Small intestine (tissue), 7 donors: ENCODE measurements around the gene AKT3. TPM values are rescaled to one million over a fixed set of nuclear protein-coding genes. Genes with fewer than 3 reads are reported as not detected.

Experiments
- DNase-seq, 2 donors: peaks; one replicate each; pipeline versions ENCODE4 v3.0.0 to v3.0.0-alpha.2; 2013
- FAIRE-seq: peaks from 2 replicates; lab custom pipeline; 2012; peaks lifted over from hg19 to GRCh38; lab: Jason Lieb, UNC
- H3K27ac ChIP-seq, 3 donors: one replicate each; pipeline ENCODE4 v1.5.1; 2013; ENCODE audit warnings: low read length in 2 of 3, mild to moderate bottlenecking in 2 of 3, control low read depth in 1 of 3, inconsistent platforms in 1 of 3, low read depth in 1 of 3, moderate library complexity in 1 of 3
- H3K27me3 ChIP-seq, 3 donors: one replicate each; pipeline ENCODE4 v1.6.1; 2013; ENCODE audit warnings: low read length in 3 of 3, inconsistent platforms in 1 of 3; ENCODE audit not compliant: control insufficient read depth in 3 of 3, insufficient read depth in 3 of 3
- H3K36me3 ChIP-seq, 3 donors: one replicate each; pipeline ENCODE4 v1.6.1; 2013; ENCODE audit warnings: low read length in 3 of 3, inconsistent platforms in 1 of 3, low read depth in 1 of 3, mild to moderate bottlenecking in 1 of 3, moderate library complexity in 1 of 3; ENCODE audit not compliant: control insufficient read depth in 3 of 3, insufficient read depth in 2 of 3
- H3K4me1 ChIP-seq, 3 donors: one replicate each; pipeline ENCODE4 v1.6.1; 2013; ENCODE audit warnings: low read length in 2 of 3, inconsistent platforms in 1 of 3, low read depth in 1 of 3, mild to moderate bottlenecking in 1 of 3, moderate library complexity in 1 of 3; ENCODE audit not compliant: control insufficient read depth in 3 of 3, insufficient read depth in 2 of 3
- H3K4me3 ChIP-seq, 3 donors: one replicate each; pipeline ENCODE4 v1.5.1; 2013; ENCODE audit warnings: low read length in 3 of 3, control low read depth in 1 of 3, inconsistent platforms in 1 of 3, low read depth in 1 of 3, mild to moderate bottlenecking in 1 of 3, moderate library complexity in 1 of 3
- H3K9me3 ChIP-seq, 2 donors: one replicate each; pipeline ENCODE4 v1.6.1; 2013; ENCODE audit warnings: low read depth in 1 of 2, low read length in 1 of 2; ENCODE audit not compliant: control insufficient read depth in 2 of 2, insufficient read depth in 1 of 2
- WGBS, 3 donors: extraction: QIAGEN DNeasy Blood & Tissue Kit; methylation state at CpG; one replicate each; pipeline ENCODE4 v1.1.7; 2013; 5-methylcytosine and 5-hydroxymethylcytosine counted together
- polyA plus RNA-seq, 4 donors: library from polyadenylated mRNA; stranded (reverse) in 3 of 4; unstranded in 1 of 4; fragments of 200-250 nt in 3 of 4; fragments of 120-200 nt in 1 of 4; gene quantifications; one replicate each; pipeline versions ENCODE4 v1.2.1 to v1.2.3, GENCODE V29; 2013
- donor health status: healthy with polysubstance abuse.
- donor health status: control.
- donor health status: control.
- donor health status: Bipolar disorder and iron deficiency.
- donor health status: healthy.

AKT3 gene
- polyA plus RNA-seq, 4 donors: 0.45 to 8.6 (median 3.6) TPM

DNA sequence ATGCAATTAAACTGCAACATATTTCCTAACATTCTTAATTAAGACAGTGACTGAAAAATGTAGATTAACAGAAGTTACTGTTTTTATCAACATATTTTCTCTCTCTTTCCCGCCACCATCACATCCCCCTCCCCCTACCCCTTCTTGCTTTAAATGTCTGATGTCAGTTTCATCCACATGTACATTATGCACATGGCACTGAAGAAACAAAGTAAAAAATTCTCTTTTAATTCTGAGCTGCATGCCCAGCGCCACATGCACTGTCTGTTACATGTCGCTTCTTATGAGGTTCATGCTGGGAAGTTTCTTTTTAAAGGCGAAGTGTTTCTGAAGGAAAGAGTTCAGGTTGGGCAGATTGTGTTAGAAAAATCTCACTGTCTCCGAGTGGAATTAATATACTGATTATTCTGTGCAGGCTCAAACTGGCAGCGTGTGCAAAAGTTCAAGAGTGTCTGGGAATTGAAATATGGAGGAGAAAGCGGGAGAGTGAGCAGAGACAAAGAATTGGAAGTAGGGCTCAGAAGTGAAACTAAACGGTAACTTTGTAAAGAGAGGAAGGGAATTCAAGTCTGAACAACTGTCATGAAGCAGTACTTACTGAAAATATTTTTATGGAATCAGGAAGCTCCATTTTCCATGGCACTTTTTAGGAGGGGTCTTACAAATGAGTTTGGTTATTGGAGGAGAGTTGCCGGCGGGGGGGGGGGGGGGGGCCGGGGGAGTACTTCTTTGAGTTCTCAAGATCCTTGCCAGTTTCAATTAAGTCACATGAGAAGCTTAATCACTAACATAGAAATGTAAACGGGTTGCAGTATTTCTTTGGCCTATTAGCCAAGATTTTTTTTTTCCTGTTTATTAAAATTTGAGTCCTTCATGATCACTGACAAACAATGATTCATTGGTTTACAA is 376.6 kb downstream of the AKT3 start:
- WGBS, 3 donors: 29 to 73% (median 63%) methylated on average over 9 to 12 of the region's 12 CpGs
- peak overlapping the region in 1 of 3 donors; percentile 12 for H3K4me3 ChIP-seq
- H3K27me3 ChIP-seq: no peaks in the 10 kb centered on the region
- DNase-seq (no peak), FAIRE-seq (no peak)
- H3K4me1 ChIP-seq: peaks cover 0 to 4% (median 0%) of the 10 kb centered on the region in 3 donors
- no peaks in the 10 kb centered on the region for H3K9me3 ChIP-seq
- H3K27ac ChIP-seq: peak overlapping the region in 1 of 3 donors; percentile 37
- peaks cover 0 to 18% (median 0%) of the 10 kb centered on the region in 3 donors for H3K36me3 ChIP-seq

DNA sequence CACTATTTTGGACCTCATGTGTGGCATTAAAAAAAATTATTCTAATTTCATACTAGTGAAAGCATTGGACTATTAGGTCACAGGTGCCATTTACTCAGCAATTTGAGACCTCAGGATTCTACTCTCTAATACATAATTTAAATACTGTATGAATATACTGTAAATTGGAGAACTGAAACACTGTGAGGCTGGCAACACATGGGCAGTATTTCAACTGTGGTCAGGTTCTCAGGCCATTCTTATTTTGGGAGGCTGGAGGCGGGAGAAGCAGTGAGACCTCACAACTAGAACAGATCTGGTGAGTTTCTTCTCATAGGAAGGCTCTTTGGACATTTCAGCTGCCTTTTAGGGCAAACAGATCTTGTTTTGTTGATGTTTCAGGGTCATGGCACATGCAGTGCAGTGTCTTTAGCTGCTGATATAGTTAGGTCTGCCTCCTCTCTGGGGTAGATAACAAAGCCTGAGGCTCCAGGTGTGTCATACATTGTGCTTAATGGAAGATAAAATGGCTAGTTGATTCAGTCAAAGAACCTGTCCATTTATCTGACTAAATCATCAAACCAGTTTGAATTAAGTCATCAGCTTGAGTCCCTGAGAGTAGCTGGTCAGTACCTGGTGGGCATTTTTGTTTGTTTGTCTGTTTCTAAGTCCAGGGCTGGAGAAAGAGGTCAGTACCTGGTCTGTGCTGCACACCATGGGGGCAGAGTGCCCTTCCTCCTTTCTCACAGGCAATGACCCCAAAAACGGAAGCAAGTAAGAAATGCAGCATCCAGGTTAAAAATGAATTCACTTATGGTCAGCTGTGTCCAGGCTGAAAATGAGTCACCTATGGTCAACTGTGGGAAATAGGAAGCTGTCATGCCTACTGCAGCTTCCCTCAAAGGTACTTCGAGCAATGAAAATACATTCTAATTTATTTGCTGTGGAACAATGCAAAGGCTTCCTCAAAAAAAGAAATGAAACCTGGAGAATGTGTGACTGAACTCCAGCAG is 378.0 kb downstream of the AKT3 start:
- Histone ChIP-seq H3K9me3 (no peaks in the 10 kb centered on the region), H3K36me3 (peaks cover 0 to 18% (median 0%) of the 10 kb centered on the region in 3 donors), H3K4me1 (peaks cover 0 to 4% (median 0%) of the 10 kb centered on the region in 3 donors), H3K27ac (peak overlapping the region in 1 of 3 donors; percentile 29), H3K4me3 (no peak overlapping the region), H3K27me3 (no peaks in the 10 kb centered on the region)
- FAIRE-seq (no peak), DNase-seq (no peak)
- 79 to 89% (median 85%) methylated on average over 3 of the region's 3 CpGs for WGBS, 3 donors

DNA sequence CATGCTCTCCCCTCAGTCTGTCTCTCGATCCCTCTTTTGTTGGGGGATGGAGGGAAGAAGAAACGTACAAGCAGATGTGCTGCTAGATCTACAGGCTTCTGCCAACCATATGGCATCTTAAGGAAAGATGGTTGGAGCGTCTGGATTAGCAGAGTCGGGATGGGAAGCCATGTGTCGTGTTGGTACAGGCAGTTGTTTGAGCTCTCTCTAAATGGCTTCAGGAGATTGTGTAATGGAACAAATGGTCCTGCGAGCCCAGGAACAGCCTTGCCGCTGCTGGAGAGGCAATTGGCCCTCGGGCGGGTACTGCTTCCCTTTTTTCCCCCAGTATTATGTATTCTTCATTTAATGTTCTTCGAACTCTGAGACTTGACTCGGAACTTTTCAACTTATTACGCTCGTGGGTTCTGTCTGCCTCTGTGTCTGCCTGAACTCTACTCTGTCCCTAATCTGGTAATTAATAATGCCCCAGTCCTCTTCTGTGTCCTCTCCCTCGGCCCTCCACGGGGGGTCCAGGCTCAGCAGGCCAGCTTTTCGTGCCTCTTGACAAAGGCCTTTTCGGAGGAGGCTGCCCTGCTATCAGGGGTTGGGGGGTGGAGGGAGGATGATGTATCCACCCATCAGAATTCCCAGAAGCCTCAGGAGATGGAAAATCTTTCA is 378.9 kb downstream of the AKT3 start:
- peaks cover 0 to 4% (median 0%) of the 10 kb centered on the region in 3 donors for H3K4me1 ChIP-seq
- H3K4me3 ChIP-seq: no peak overlapping the region
- peaks cover 0 to 18% (median 0%) of the 10 kb centered on the region in 3 donors for H3K36me3 ChIP-seq
- H3K27ac ChIP-seq: no peak overlapping the region
- WGBS, 3 donors: 86 to 93% (median 93%) methylated on average over 17 of the region's 17 CpGs
- FAIRE-seq (no peak), DNase-seq (no peak)
- no peaks in the 10 kb centered on the region for H3K9me3 ChIP-seq
- no peaks in the 10 kb centered on the region for H3K27me3 ChIP-seq

DNA sequence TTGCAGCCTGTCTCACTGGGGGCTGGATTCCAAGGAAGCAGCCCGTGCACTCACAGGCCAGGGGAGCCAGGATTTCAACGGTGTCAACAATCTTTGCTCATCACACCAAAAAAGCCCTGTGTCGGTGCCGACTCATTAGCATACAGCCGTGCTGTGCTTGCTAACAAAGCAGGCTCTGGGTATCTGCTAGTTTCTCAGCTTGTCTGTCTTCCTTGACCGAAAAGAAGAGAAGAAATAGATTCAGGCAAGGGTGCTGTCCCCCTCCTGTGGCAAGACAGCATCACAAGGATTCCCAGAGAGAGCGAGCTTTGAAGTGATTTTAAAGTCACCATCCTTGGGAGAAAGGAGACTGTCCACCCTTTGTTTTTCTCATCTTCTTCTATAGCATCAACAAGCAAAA is 379.5 kb downstream of the AKT3 start:
- Histone ChIP-seq H3K9me3 (no peaks in the 10 kb centered on the region), H3K4me1 (peaks cover 0 to 4% (median 0%) of the 10 kb centered on the region in 3 donors), H3K27me3 (no peaks in the 10 kb centered on the region), H3K36me3 (peaks cover 0 to 18% (median 0%) of the 10 kb centered on the region in 3 donors), H3K27ac (no peak overlapping the region), H3K4me3 (no peak overlapping the region)
- DNase-seq (no peak), FAIRE-seq (no peak)
- WGBS, 3 donors: 87 to 94% (median 91%) methylated on average over 7 of the region's 7 CpGs

DNA sequence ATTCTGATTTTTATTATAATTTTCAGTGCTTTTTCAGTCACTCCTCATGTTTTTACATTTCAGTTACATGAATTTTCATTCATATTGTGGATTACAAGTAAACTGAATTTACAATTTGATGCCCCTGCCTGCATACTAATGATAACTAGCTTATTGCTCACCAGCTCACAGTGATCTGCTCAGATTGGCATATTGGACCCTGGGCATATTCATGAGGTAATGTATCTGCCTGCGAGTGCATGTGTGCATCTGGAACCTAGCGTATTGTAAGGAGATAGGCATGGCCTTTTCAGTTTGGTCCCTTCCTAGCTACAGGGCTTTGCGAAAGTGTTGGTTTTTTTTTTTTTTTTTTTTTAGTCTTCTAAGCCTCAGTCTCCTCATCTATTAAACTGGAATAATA is 380.5 kb downstream of the AKT3 start:
- no peak overlapping the region for H3K27ac ChIP-seq
- H3K36me3 ChIP-seq: peaks cover 0 to 11% (median 0%) of the 10 kb centered on the region in 3 donors
- no peaks in the 10 kb centered on the region for H3K9me3 ChIP-seq
- FAIRE-seq: no peak
- H3K4me1 ChIP-seq: peaks cover 0 to 4% (median 0%) of the 10 kb centered on the region in 3 donors
- H3K27me3 ChIP-seq: no peaks in the 10 kb centered on the region
- 96 to 99% (median 98%) methylated on average over 3 of the region's 3 CpGs for WGBS, 3 donors
- no peak overlapping the region for H3K4me3 ChIP-seq
- DNase-seq: no peak

DNA sequence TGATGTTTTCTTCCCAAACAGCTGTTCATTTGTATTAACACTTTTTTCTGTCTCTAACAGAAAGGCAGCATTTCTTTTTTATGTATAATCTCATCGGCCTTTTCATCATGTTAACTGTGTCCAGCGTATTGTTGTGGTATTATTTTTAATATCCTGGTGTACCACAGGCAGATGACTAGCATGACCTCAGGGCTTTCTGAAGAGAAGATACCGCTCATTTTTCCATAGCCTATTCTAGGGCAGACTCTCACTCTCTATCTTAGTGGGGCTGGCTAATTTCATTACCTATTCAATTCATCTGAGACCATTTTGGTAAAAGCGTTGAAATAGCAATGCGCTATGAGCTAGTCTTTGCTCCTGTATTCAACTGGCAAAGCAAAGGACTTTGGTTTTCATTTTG is 384.3 kb downstream of the AKT3 start:
- FAIRE-seq (no peak), DNase-seq (no peak)
- Histone ChIP-seq H3K9me3 (no peaks in the 10 kb centered on the region), H3K27ac (no peak overlapping the region), H3K36me3 (peaks cover 0 to 10% (median 0%) of the 10 kb centered on the region in 3 donors), H3K27me3 (no peaks in the 10 kb centered on the region), H3K4me1 (no peaks in the 10 kb centered on the region), H3K4me3 (no peak overlapping the region)
- WGBS, 3 donors: 70 to 81% (median 79%) methylated on average over 5 of the region's 5 CpGs

DNA sequence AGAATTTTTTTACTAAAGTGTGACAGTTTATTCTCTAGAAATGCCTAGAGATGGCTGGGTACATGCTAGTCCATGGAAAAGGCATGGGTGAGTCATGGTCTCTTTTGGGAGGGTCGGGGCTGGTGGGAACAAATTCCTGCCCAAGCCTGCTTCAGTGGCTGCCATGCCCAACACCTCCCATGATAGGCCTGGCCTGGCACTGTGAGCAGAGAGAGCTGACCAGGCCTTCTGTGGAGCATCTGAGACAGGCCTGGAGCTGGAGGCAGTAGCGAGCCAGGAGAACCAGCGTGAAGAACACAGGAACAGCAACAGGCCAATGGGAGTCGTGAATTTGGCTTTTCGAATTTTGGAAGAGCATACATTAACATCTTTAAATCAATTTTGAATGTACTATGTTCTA is 385.0 kb downstream of the AKT3 start:
- Histone ChIP-seq H3K4me1 (no peaks in the 10 kb centered on the region), H3K27me3 (no peaks in the 10 kb centered on the region), H3K36me3 (peaks cover 0 to 7% (median 0%) of the 10 kb centered on the region in 3 donors), H3K4me3 (no peak overlapping the region), H3K27ac (no peak overlapping the region), H3K9me3 (no peaks in the 10 kb centered on the region)
- 94 to 98% (median 96%) methylated on average over 5 of the region's 5 CpGs for WGBS, 3 donors
- DNase-seq (no peak), FAIRE-seq (no peak)
